ENCODE data around the gene IRF2BP1.
"Not testable (repeated sequence)": the region's sequence is repeated elsewhere in the genome, so short reads cannot be mapped to it uniquely, and the experiment has no call there.

IRF2BP1 gene

GRCh38 chr19:45901912-45902650 lies 16.1 kb upstream of the IRF2BP1 start, which contains the start of gene MYPOP:
Gene MYPOP, minus strand, starts transcription at chr19:45902613. Its CDS starts 840 bp downstream, at chr19:45901773.
- DNase-seq (ENCODE audit: low read depth), result no peak

GRCh38 chr19:45901432-45901911 lies 15.5 kb upstream of the IRF2BP1 start:
- peak; percentile 36 for DNase-seq (ENCODE audit: low read depth)

- DNase-seq (ENCODE audit: low read depth), result no peak
These were observed 14.9 kb upstream of the IRF2BP1 start for GRCh38 chr19:45900738-45901431.

- no peak for DNase-seq (ENCODE audit: low read depth)
These were observed 14.1 kb upstream of the IRF2BP1 start for GRCh38 chr19:45899919-45900589.

GRCh38 chr19:45899253-45899652 lies 13.3 kb upstream of the IRF2BP1 start:
- no peak for DNase-seq (ENCODE audit: low read depth)

- DNase-seq (ENCODE audit: low read depth), result no peak
These were observed 11.4 kb upstream of the IRF2BP1 start for GRCh38 chr19:45897261-45897812.

GRCh38 chr19:45895983-45896599 lies 10.2 kb upstream of the IRF2BP1 start:
- not testable (repeated sequence) for DNase-seq (ENCODE audit: low read depth)

GRCh38 chr19:45895519-45895972 lies 9.6 kb upstream of the IRF2BP1 start:
- DNase-seq (ENCODE audit: low read depth), result no peak

GRCh38 chr19:45890877-45891276 lies 4.9 kb upstream of the IRF2BP1 start:
- DNase-seq (ENCODE audit: low read depth), result no peak

- no peak for DNase-seq (ENCODE audit: low read depth)
These were observed 3.4 kb upstream of the IRF2BP1 start for GRCh38 chr19:45889210-45889885.

- no peak for DNase-seq (ENCODE audit: low read depth)
These were observed 1.3 kb upstream of the IRF2BP1 start for GRCh38 chr19:45887200-45887710.

GRCh38 chr19:45886427-45887199 lies 672 bp upstream of the IRF2BP1 start:
- peak; percentile 83 for DNase-seq (ENCODE audit: low read depth)

GRCh38 chr19:45884682-45885555 lies 1.0 kb downstream of the IRF2BP1 start:
- peak; percentile 44 for DNase-seq (ENCODE audit: low read depth)

- no peak for DNase-seq (ENCODE audit: low read depth)
These were observed 1.9 kb downstream of the IRF2BP1 start for GRCh38 chr19:45883881-45884681.

GRCh38 chr19:45883586-45883880 lies 2.4 kb downstream of the IRF2BP1 start:
- DNase-seq (ENCODE audit: low read depth), result no peak

GRCh38 chr19:45882652-45883585 lies 3.0 kb downstream of the IRF2BP1 start:
- DNase-seq (ENCODE audit: low read depth), result peak; percentile 83

GRCh38 chr19:45881909-45882528 lies 3.9 kb downstream of the IRF2BP1 start:
- DNase-seq (ENCODE audit: low read depth), result no peak
